Muscle of leg (tissue), 11 donors: ENCODE data around the gene SOHLH1. TPM values are rescaled to one million over a fixed set of nuclear protein-coding genes. Genes with fewer than 3 reads are reported as not detected.

Experiments
- DNase-seq: peaks from one replicate; pipeline ENCODE4 v3.0.0; 2013
- H3K27ac ChIP-seq: one replicate; pipeline ENCODE4 v1.5.1; 2013; ENCODE audit warnings: mild to moderate bottlenecking, low read length, control low read depth
- H3K27me3 ChIP-seq: one replicate; pipeline ENCODE4 v1.6.1; 2013; ENCODE audit warnings: low read length; ENCODE audit not compliant: control insufficient read depth, insufficient read depth
- H3K36me3 ChIP-seq: one replicate; pipeline ENCODE4 v1.6.1; 2013; ENCODE audit warnings: low read length; ENCODE audit not compliant: control insufficient read depth, insufficient read depth
- H3K4me1 ChIP-seq: one replicate; pipeline ENCODE4 v1.6.1; 2013; ENCODE audit warnings: low read length; ENCODE audit not compliant: control insufficient read depth, insufficient read depth
- H3K4me3 ChIP-seq: one replicate; pipeline ENCODE4 v1.5.1; 2013; ENCODE audit warnings: low read length, control low read depth
- H3K9me3 ChIP-seq: replicated peaks from 2 replicates; pipeline ENCODE4 v1.6.1; 2013; ENCODE audit warnings: low read depth, low read length; ENCODE audit not compliant: control insufficient read depth
- WGBS: methylation state at CpG from one replicate; pipeline ENCODE4 v1.1.5; 2013; ENCODE audit warnings: missing lambda C conversion rate; ENCODE audit not compliant: insufficient coverage; 5-methylcytosine and 5-hydroxymethylcytosine counted together
- polyA plus RNA-seq, 8 donors: library from polyadenylated mRNA; unstranded; fragments of 120-200 nt; gene quantifications; one replicate each; pipeline versions ENCODE4 v1.2.1 to v1.2.3, GENCODE V29; 2013; ENCODE audit warnings: inconsistent platforms in 1 of 8, low replicate concordance in 1 of 8; ENCODE audit not compliant: insufficient read length in 8 of 8, insufficient read depth in 1 of 8
- total RNA-seq: library from RNA; stranded (reverse); fragments of 120-200 nt; gene quantifications from one replicate; pipeline ENCODE4 v1.2.4, GENCODE V29; 2013

The SOHLH1 gene
- total and polyA plus RNA-seq, 9 donors, result 0.13 to 0.31 (median 0.17) TPM; not detected in 3

DNA sequence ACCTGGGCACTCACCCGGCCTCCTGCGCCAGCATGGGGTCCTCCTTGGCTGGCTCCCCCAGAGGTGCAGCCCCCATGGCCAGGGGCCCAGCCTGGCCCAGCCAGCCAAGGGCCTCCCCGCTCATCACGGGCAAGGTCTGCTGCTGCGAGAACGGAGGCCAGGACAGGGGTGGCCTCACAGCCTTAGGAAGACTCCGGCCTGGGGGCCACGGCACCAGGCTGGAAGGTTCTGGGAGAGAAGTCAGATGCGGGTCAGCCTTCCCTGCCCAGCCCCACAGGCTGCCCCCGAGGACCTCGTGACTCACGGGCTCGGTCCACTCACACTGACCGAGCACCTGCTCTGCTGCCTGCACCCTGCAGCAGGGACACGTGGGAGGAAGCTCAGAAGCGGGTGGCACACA lies 4.2 kb downstream of the SOHLH1 start:
- H3K36me3 ChIP-seq, result no peaks in the 10 kb centered on the region
- peaks cover 3% of the 10 kb centered on the region for H3K4me1 ChIP-seq
- H3K9me3 ChIP-seq, result no peaks in the 10 kb centered on the region
- WGBS, result 85% methylated on average over 12 of the region's 16 CpGs
- no peak for DNase-seq
- H3K4me3 ChIP-seq, result no peak overlapping the region
- H3K27me3 ChIP-seq, result no peaks in the 10 kb centered on the region
- no peak overlapping the region for H3K27ac ChIP-seq

GRCh38 chr9:135694414-135694813 lies 4.9 kb downstream of the SOHLH1 start:
- no peak overlapping the region for H3K4me3 ChIP-seq
- 50% methylated on average over 15 of the region's 18 CpGs for WGBS
- DNase-seq, result no peak
- H3K36me3 ChIP-seq, result no peaks in the 10 kb centered on the region
- H3K4me1 ChIP-seq, result peaks cover 3% of the 10 kb centered on the region
- no peaks in the 10 kb centered on the region for H3K27me3 ChIP-seq
- H3K9me3 ChIP-seq, result no peaks in the 10 kb centered on the region
- no peak overlapping the region for H3K27ac ChIP-seq

DNA sequence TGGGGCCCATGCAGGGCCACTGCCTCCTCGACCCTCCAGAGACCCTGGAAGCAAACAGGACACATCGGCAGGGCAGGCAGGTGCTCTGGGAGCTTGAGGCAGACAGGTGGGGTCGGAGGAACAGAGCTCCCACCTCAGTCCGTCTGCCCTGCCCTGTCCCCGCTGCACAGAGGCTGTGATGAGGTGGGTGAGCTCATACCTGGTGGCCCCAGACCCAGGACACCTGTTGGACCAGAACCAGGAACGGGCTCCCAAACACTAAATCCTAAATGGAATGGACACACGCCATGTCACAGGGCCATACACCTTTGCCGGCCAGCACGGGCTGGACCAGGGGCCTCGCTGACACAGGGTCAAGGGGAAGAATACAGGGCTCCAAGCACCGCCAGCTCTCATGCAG lies 5.5 kb downstream of the SOHLH1 start:
- Histone ChIP-seq H3K9me3 (no peaks in the 10 kb centered on the region), H3K27ac (no peak overlapping the region), H3K36me3 (no peaks in the 10 kb centered on the region), H3K27me3 (peaks cover 2% of the 10 kb centered on the region), H3K4me3 (no peak overlapping the region), H3K4me1 (peaks cover 3% of the 10 kb centered on the region)
- 78% methylated on average over 8 of the region's 11 CpGs for WGBS
- DNase-seq, result no peak

DNA sequence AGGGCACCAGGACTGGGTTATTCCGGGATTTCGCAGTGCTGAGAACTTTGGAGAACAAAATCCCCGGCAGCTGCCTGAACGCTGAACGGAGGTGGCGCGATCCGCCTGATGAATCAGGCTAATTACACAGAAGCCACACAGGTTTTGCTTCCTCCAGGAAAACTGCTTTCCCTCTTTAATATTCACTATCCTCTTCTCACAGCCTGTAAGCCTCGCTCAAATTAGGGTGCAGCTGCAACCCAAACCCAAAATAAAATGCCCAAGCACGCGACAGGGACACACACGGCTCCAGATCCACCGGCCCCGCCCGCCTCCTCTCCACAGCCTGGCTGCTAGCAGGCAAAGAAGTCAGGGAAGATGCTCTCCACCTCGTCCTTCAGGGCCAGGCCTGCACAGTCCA lies 6.0 kb downstream of the SOHLH1 start:
- Histone ChIP-seq H3K36me3 (no peaks in the 10 kb centered on the region), H3K9me3 (no peaks in the 10 kb centered on the region), H3K27ac (no peak overlapping the region), H3K4me3 (no peak overlapping the region), H3K4me1 (peaks cover 3% of the 10 kb centered on the region), H3K27me3 (peaks cover 2% of the 10 kb centered on the region)
- DNase-seq, result no peak
- 77% methylated on average over 14 of the region's 16 CpGs for WGBS

DNA sequence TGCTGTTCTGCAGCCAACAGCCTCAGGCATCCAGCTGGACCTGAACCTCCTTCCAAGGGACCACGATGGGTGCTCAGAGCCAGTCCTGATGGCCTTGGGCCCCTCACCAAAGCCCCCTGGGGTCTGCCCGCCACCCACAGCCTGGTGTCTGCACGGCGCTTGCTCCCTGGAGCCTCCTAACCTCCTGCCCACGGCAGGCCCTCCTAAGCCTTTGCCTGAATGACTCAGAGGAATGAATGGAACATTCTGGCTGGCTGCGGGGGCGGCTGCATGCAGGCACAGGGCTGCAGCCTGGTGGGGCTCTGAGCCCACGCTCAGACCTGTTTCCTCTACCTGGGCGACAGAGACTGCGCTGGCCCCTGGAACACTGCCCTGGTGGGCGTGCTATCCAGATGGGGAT lies 6.9 kb downstream of the SOHLH1 start:
- H3K27me3 ChIP-seq, result peaks cover 2% of the 10 kb centered on the region
- no peaks in the 10 kb centered on the region for H3K36me3 ChIP-seq
- H3K9me3 ChIP-seq, result no peaks in the 10 kb centered on the region
- H3K4me1 ChIP-seq, result peaks cover 3% of the 10 kb centered on the region
- DNase-seq, result no peak
- no peak overlapping the region for H3K4me3 ChIP-seq
- H3K27ac ChIP-seq, result no peak overlapping the region
- WGBS, result 70% methylated on average over 8 of the region's 11 CpGs

GRCh38 chr9:135690836-135691570 lies 8.3 kb downstream of the SOHLH1 start:
- H3K4me3 ChIP-seq, result no peak overlapping the region
- DNase-seq, result no peak
- no peak overlapping the region for H3K27ac ChIP-seq
- H3K4me1 ChIP-seq, result peaks cover 3% of the 10 kb centered on the region
- no peaks in the 10 kb centered on the region for H3K9me3 ChIP-seq
- no peaks in the 10 kb centered on the region for H3K36me3 ChIP-seq
- WGBS, result 85% methylated on average over 13 of the region's 19 CpGs
- peaks cover 2% of the 10 kb centered on the region for H3K27me3 ChIP-seq

DNA sequence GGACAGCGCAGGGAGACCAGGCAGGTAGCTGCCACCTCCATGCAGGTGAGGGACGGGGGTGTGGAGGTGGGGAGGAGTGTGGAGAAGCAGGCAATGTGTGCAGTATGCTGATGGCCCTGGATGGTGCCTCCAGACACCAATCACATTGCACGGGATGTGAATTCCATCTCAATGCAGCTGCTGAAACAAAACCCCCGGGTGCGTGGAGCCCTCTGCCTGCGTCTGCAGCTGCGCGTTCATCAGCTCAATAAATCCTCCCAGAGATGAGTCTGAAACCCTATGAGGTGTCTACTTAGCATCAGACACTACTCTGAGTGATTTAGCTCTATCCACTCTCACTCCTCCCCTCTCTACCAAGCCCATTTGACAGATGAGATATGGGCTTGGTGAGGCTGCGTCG lies 10.3 kb downstream of the SOHLH1 start:
- Histone ChIP-seq H3K9me3 (no peaks in the 10 kb centered on the region), H3K4me1 (no peaks in the 10 kb centered on the region), H3K27ac (no peak overlapping the region), H3K36me3 (no peaks in the 10 kb centered on the region), H3K4me3 (no peak overlapping the region), H3K27me3 (peaks cover 5% of the 10 kb centered on the region)
- no peak for DNase-seq
- WGBS, result 58% methylated on average over 8 of the region's 10 CpGs

- Histone ChIP-seq H3K4me1 (no peaks in the 10 kb centered on the region), H3K27ac (no peak overlapping the region), H3K27me3 (peaks cover 7% of the 10 kb centered on the region), H3K36me3 (no peaks in the 10 kb centered on the region), H3K4me3 (no peak overlapping the region), H3K9me3 (no peaks in the 10 kb centered on the region)
- WGBS, result 91% methylated on average over 15 of the region's 15 CpGs
- no peak for DNase-seq
Measured at GRCh38 chr9:135687216-135687615, 12.1 kb downstream of the SOHLH1 start.

DNA sequence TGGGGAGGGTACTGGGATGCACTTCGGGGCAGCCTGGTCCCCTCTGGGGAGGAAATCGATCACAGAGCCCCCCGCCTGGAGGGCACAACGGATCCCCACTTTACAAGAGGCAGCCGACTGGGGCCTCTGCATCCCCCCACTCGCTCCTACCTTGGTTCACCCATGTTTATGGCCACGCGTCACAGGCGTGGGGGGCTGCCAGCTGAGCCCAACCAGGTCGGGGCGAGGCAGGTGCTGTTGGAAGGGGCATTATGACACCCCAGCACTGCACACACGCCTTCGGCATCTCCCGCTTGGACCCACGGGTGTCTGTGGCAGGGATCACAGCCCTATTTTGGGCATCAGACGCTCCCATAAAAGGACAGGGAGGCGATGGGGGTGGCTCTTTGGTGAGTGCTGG lies 14.6 kb downstream of the SOHLH1 start:
- 75% methylated on average over 14 of the region's 17 CpGs for WGBS
- Histone ChIP-seq H3K27me3 (peaks cover 11% of the 10 kb centered on the region), H3K27ac (no peak overlapping the region), H3K9me3 (no peaks in the 10 kb centered on the region), H3K4me3 (no peak overlapping the region), H3K4me1 (no peaks in the 10 kb centered on the region), H3K36me3 (no peaks in the 10 kb centered on the region)
- no peak for DNase-seq

- Histone ChIP-seq H3K4me3 (no peak overlapping the region), H3K27me3 (peaks cover 9% of the 10 kb centered on the region), H3K27ac (no peak overlapping the region), H3K4me1 (no peaks in the 10 kb centered on the region), H3K36me3 (no peaks in the 10 kb centered on the region), H3K9me3 (no peaks in the 10 kb centered on the region)
- 67% methylated on average over 8 of the region's 15 CpGs for WGBS
- no peak for DNase-seq
Measured at GRCh38 chr9:135683401-135684034, 15.8 kb downstream of the SOHLH1 start.
